Measurements from ENCODE around the gene ANAPC15. TPM values are rescaled to one million over a fixed set of nuclear protein-coding genes. Genes with fewer than 3 reads are reported as not detected.
A peak's percentile ranks its signal among the peaks of the same experiment; 100 is the strongest.

Gene ANAPC15
- total RNA-seq, 1 donor from 2014 or later: not detected

DNA sequence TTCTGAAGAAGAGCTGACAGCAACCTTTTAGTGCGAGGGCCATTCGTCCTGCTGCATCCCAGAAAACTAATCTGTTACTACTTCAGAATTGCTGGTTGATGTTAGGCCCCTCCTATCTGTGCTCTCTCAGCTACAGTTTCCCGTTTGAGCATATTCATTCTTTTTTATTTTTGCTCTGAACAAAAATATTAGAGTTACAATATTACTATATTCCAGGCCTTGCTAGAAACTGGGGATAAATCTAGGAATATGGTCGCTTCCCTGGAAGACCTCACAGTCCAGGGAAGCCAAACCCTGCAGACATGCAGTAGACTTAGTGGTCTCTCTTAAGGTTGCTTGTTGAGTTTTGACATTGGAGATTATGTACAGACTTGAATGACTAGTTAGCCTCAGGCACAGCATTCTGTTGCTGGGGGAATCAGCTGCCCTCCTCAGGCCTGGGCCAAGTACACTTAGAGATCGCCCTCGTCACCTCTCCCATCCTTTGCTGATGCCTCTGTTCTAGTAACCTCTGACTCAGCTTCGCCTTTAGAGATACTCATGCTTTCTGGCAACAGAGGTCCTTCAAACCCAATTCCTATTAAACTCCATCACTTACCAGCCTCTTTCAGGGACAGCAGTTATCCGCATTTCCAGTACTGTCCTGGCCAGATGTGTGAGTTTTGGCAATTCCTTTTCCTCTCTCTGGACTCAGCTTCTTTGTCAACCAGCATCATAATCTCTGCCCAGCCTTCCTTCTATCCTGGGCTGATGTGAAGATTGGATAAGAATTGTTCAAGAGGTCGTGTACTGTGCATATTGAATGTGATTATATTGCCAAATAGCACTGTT is 698 bp upstream of the ANAPC15 start:
- no peak for TF ChIP-seq CTCF (IDR thresholded peaks at IDR 0.05)
- Histone ChIP-seq H3K36me3 (no peaks in the 10 kb centered on the region), H3K9me3 (no peaks in the 10 kb centered on the region), H3K4me1 (peaks cover 3 to 10% of the 10 kb centered on the region in 2 donors), H3K4me3 (peak overlapping the region; percentile 69 to 77), H3K27ac (peak overlapping the region; percentile 95 to 97), H3K27me3 (no peaks in the 10 kb centered on the region)
- intact Hi-C loops (cut with DNase I): loop anchor here (1.0 to 5.0 kb wide), 7 partner anchors 10 to 326 kb away; partner anchors contain the start of genes CLPB, LAMTOR1, LRRC51 and NUMA1
- DNase-seq (ENCODE audit: low spot score in 2 of 2): no peak

- peak overlapping the region; percentile 69 to 77 for H3K4me3 ChIP-seq
- no peaks in the 10 kb centered on the region for H3K9me3 ChIP-seq
- H3K4me1 ChIP-seq: peaks cover 3 to 10% of the 10 kb centered on the region in 2 donors
- no peak for TF ChIP-seq CTCF (IDR thresholded peaks at IDR 0.05)
- no peak for DNase-seq (ENCODE audit: low spot score in 2 of 2)
- intact Hi-C loops (cut with DNase I): loop anchor here (1.0 to 5.0 kb wide), 7 partner anchors 8 to 325 kb away; partner anchors contain the start of genes CLPB, LAMTOR1, LRRC51 and NUMA1
- H3K36me3 ChIP-seq: no peaks in the 10 kb centered on the region
- peak overlapping the region; percentile 95 to 97 for H3K27ac ChIP-seq
- H3K27me3 ChIP-seq: no peaks in the 10 kb centered on the region
These were observed 974 bp downstream of the ANAPC15 start for GRCh38 chr11:72111300-72112142.

DNA sequence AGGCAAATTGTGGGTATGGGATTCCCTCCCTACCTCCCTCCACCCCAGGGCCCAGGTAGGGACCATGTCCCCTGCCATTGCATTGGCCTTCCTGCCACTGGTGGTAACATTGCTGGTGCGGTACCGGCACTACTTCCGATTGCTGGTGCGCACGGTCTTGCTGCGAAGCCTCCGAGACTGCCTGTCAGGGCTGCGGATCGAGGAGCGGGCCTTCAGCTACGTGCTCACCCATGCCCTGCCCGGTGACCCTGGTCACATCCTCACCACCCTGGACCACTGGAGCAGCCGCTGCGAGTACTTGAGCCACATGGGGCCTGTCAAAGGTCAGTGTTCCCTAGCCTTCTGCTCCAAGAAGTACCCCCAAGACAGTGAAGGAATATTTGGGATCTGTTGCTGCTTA is 6.6 kb downstream of the ANAPC15 start, which contains the start of gene TOMT:
TOMT (plus strand) TSS at position 37 of the 400 bp plus-strand sequence; CDS start at position 65, 28 bp downstream.
- Histone ChIP-seq H3K9me3 (no peaks in the 10 kb centered on the region), H3K4me1 (peaks cover 10 to 18% of the 10 kb centered on the region in 2 donors), H3K27ac (no peak within 1 kb of the TSS), H3K36me3 (no peaks in the 10 kb centered on the region), H3K27me3 (no peaks in the 10 kb centered on the region), H3K4me3 (no peak within 1 kb of the TSS)
- DNase-seq (ENCODE audit: low spot score in 2 of 2): no peak
- TF ChIP-seq CTCF (IDR thresholded peaks at IDR 0.05): no peak
- intact Hi-C loops (cut with DNase I): no loop called here

DNA sequence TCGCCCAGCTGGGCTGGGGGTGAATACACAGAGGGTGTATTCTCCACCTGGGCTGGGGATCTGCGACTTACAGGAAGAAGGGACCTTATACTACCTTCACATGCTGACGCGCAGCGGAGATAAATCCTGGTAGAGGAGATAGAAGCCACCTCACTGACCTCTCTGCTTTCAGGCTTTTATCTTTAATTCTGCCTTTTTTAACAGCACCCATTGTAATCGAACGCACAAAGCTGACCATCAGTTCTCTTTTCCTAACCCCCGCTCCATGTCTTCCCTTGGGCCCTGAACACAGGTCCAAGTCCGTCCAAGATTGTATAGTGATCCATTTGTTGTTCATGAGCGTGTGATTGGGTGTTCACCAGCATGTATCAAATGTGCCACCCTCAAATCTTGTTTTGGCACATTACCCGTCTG is 8.7 kb downstream of the ANAPC15 start:
- Histone ChIP-seq H3K36me3 (peaks cover 3 to 7% of the 10 kb centered on the region in 2 donors), H3K4me3 (peak overlapping the region; percentile 38 to 78)

More for the DNA sequence above, 8.7 kb downstream of the ANAPC15 start:
- intact Hi-C loops (cut with DNase I): loop anchor here (1.0 to 5.0 kb wide), 5 partner anchors 9 to 134 kb away; partner anchors contain the start of genes ANAPC15, LRRC51 and NUMA1
- Histone ChIP-seq H3K4me1 (peaks cover 10 to 18% of the 10 kb centered on the region in 2 donors), H3K9me3 (no peaks in the 10 kb centered on the region), H3K27me3 (no peaks in the 10 kb centered on the region), H3K27ac (peak overlapping the region; percentile 86 to 94)
- peak in 2 of 3 experiments; percentile 4 to 6 for TF ChIP-seq CTCF (IDR thresholded peaks at IDR 0.05)
- no peak for DNase-seq (ENCODE audit: low spot score in 2 of 2)

Measured in ascending aorta (tissue), 2 donors.